ENCODE data around the gene KIAA0513.
"Not testable (repeated sequence)": the region's sequence is repeated elsewhere in the genome, so short reads cannot be mapped to it uniquely, and the experiment has no call there.

Gene KIAA0513

GRCh38 chr16:85046931-85047866 lies 19.6 kb downstream of the KIAA0513 start:
- DNase-seq (ENCODE audit: low read depth in 2 of 3, low spot score in 1 of 3), result no peak

- no peak for DNase-seq (ENCODE audit: low read depth in 2 of 3, low spot score in 1 of 3)
Observed at GRCh38 chr16:85047867-85048455, 20.4 kb downstream of the KIAA0513 start.

- DNase-seq (ENCODE audit: low read depth in 2 of 3, low spot score in 1 of 3), result no peak
Observed at GRCh38 chr16:85048921-85049562, 21.4 kb downstream of the KIAA0513 start.

- no peak for DNase-seq (ENCODE audit: low read depth in 2 of 3, low spot score in 1 of 3)
Observed at GRCh38 chr16:85049706-85050305, 22.2 kb downstream of the KIAA0513 start.

- DNase-seq (ENCODE audit: low read depth in 2 of 3, low spot score in 1 of 3), result no peak
Observed at GRCh38 chr16:85051067-85051581, 23.5 kb downstream of the KIAA0513 start.

GRCh38 chr16:85051683-85052082 lies 24.1 kb downstream of the KIAA0513 start:
- DNase-seq (ENCODE audit: low read depth in 2 of 3, low spot score in 1 of 3), result no peak

- DNase-seq (ENCODE audit: low read depth in 2 of 3, low spot score in 1 of 3), result no peak
Observed at GRCh38 chr16:85052536-85052935, 24.9 kb downstream of the KIAA0513 start.

GRCh38 chr16:85054321-85054720 lies 26.7 kb downstream of the KIAA0513 start:
- DNase-seq (ENCODE audit: low read depth in 2 of 3, low spot score in 1 of 3), result not testable (repeated sequence)

- DNase-seq (ENCODE audit: low read depth in 2 of 3, low spot score in 1 of 3), result no peak
Observed at GRCh38 chr16:85054948-85055492, 27.4 kb downstream of the KIAA0513 start.

- DNase-seq (ENCODE audit: low read depth in 2 of 3, low spot score in 1 of 3), result peak; percentile 39 to 55 (median 53)
Observed at GRCh38 chr16:85055493-85056210, 28.1 kb downstream of the KIAA0513 start.

- no peak for DNase-seq (ENCODE audit: low read depth in 2 of 3, low spot score in 1 of 3)
Observed at GRCh38 chr16:85056211-85056748, 28.7 kb downstream of the KIAA0513 start.

- DNase-seq (ENCODE audit: low read depth in 2 of 3, low spot score in 1 of 3), result no peak
Observed at GRCh38 chr16:85057212-85057889, 29.8 kb downstream of the KIAA0513 start.

GRCh38 chr16:85057948-85058347 lies 30.4 kb downstream of the KIAA0513 start:
- no peak for DNase-seq (ENCODE audit: low read depth in 2 of 3, low spot score in 1 of 3)

GRCh38 chr16:85058909-85059308 lies 31.3 kb downstream of the KIAA0513 start:
- no peak for DNase-seq (ENCODE audit: low read depth in 2 of 3, low spot score in 1 of 3)

- DNase-seq (ENCODE audit: low read depth in 2 of 3, low spot score in 1 of 3), result no peak
Observed at GRCh38 chr16:85061566-85061965, 34.0 kb downstream of the KIAA0513 start.

- DNase-seq (ENCODE audit: low read depth in 2 of 3, low spot score in 1 of 3), result no peak
Observed at GRCh38 chr16:85062323-85062722, 34.7 kb downstream of the KIAA0513 start.

- DNase-seq (ENCODE audit: low read depth in 2 of 3, low spot score in 1 of 3), result no peak
Observed at GRCh38 chr16:85062845-85063244, 35.2 kb downstream of the KIAA0513 start.

- DNase-seq (ENCODE audit: low read depth in 2 of 3, low spot score in 1 of 3), result no peak
Observed at GRCh38 chr16:85064186-85064585, 36.6 kb downstream of the KIAA0513 start.

- no peak for DNase-seq (ENCODE audit: low read depth in 2 of 3, low spot score in 1 of 3)
Observed at GRCh38 chr16:85065099-85065498, 37.5 kb downstream of the KIAA0513 start.
